ENCODE measurements around the gene SLU7.

DNA sequence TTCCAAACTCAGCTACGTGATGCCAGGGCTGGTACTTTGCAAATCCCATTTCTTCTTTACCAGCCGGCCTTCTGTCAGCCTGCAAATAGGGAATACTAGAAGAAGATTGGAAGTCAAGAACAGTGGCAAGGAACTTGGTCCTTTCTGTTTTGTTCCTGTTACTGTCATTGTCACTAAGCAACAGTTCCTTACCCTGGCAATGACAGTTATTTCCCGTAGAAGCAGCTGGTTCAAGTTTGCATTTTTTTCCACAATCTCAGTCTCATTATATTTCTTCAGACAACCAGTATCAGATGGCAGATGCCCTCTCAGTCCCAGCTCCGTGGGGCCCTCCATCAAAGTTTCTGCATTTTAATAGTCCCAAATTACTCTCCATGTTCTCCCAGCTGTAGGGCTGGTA, 39.4 kb downstream of the SLU7 start:
- TF ChIP-seq, protein P1, sequence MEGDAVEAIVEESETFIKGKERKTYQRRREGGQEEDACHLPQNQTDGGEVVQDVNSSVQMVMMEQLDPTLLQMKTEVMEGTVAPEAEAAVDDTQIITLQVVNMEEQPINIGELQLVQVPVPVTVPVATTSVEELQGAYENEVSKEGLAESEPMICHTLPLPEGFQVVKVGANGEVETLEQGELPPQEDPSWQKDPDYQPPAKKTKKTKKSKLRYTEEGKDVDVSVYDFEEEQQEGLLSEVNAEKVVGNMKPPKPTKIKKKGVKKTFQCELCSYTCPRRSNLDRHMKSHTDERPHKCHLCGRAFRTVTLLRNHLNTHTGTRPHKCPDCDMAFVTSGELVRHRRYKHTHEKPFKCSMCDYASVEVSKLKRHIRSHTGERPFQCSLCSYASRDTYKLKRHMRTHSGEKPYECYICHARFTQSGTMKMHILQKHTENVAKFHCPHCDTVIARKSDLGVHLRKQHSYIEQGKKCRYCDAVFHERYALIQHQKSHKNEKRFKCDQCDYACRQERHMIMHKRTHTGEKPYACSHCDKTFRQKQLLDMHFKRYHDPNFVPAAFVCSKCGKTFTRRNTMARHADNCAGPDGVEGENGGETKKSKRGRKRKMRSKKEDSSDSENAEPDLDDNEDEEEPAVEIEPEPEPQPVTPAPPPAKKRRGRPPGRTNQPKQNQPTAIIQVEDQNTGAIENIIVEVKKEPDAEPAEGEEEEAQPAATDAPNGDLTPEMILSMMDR (conservative IDR thresholded peaks at IDR 0.05): no peak
- no peak for TF ChIP-seq EZH2 (IDR thresholded peaks at IDR 0.05; ENCODE audit: low read depth)

Measured in PC-9 (cell line).